ENCODE data around the gene OLFM4. TPM values are rescaled to one million over a fixed set of nuclear protein-coding genes. Genes with fewer than 3 reads are reported as not detected.

The OLFM4 gene
- polyA plus RNA-seq, 3 donors = not detected

DNA sequence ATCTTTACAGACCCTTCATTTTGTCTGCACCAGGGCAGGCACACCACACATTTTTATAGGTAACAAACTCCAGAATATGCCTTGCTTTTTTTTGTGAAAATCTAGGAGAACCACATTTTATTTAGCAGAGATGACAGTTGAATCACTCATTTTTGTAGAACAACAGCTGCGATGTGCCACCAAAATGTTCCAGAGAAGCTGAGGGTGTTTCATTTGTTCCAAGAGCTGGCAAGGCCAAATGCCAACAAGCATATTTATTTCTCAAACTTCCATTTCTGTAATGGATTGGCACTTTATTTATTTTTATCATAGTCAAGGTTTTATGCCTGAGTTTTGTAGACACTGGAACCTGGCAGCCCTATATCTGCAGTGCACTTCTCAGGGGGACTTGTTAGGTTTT, 10.4 kb downstream of the OLFM4 start:
- DNase-seq = no peak
- Histone ChIP-seq H3K4me2 (replicated peaks; ENCODE audit: extremely low read depth, low read length, poor library complexity, severe bottlenecking) (no peak overlapping the region), H3K36me3 (replicated peaks in 1 of 2; ENCODE audit: control insufficient read depth in 1 of 2, insufficient read depth in 2 of 2, low read length in 2 of 2) (no peaks in the 10 kb centered on the region), H3K4me1 (ENCODE audit: control insufficient read depth in 1 of 2, insufficient read depth in 2 of 2, low read length in 2 of 2) (no peaks in the 10 kb centered on the region), H3K4me3 (replicated peaks in 1 of 3; ENCODE audit: low read depth in 2 of 3, low read length in 3 of 3) (no peak overlapping the region), H3K9ac (ENCODE audit: insufficient read depth, low read length, poor library complexity, severe bottlenecking) (no peak overlapping the region), H2AFZ (ENCODE audit: insufficient read depth, low read depth, low read length, poor library complexity, severe bottlenecking) (no peak overlapping the region), H3K79me2 (ENCODE audit: insufficient read depth, low read length) (no peaks in the 10 kb centered on the region), H3K27me3 (ENCODE audit: control insufficient read depth in 2 of 2, insufficient read depth in 2 of 2, low read length in 2 of 2) (no peaks in the 10 kb centered on the region), H3K9me3 (replicated peaks in 1 of 2; ENCODE audit: control insufficient read depth in 1 of 2, insufficient read depth in 1 of 2, low read length in 2 of 2) (no peaks in the 10 kb centered on the region), H4K20me1 (ENCODE audit: insufficient read depth, low read length) (no peaks in the 10 kb centered on the region), H3K27ac (ENCODE audit: low read depth in 1 of 2, low read length in 2 of 2) (no peak overlapping the region)
- Mint-ChIP-seq H3K9me3 (peaks cover 0 to 1% (median 0%) of the 10 kb centered on the region in 7 donors), H3K27me3 (ENCODE audit: low read depth in 3 of 3) (peaks cover 0 to 4% (median 0%) of the 10 kb centered on the region in 3 donors), H3K36me3 (no peaks in the 10 kb centered on the region), H3K27ac (no peak overlapping the region), H3K4me1 (no peaks in the 10 kb centered on the region), H3K4me3 (no peak overlapping the region)
- TF ChIP-seq, protein P1, sequence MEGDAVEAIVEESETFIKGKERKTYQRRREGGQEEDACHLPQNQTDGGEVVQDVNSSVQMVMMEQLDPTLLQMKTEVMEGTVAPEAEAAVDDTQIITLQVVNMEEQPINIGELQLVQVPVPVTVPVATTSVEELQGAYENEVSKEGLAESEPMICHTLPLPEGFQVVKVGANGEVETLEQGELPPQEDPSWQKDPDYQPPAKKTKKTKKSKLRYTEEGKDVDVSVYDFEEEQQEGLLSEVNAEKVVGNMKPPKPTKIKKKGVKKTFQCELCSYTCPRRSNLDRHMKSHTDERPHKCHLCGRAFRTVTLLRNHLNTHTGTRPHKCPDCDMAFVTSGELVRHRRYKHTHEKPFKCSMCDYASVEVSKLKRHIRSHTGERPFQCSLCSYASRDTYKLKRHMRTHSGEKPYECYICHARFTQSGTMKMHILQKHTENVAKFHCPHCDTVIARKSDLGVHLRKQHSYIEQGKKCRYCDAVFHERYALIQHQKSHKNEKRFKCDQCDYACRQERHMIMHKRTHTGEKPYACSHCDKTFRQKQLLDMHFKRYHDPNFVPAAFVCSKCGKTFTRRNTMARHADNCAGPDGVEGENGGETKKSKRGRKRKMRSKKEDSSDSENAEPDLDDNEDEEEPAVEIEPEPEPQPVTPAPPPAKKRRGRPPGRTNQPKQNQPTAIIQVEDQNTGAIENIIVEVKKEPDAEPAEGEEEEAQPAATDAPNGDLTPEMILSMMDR (IDR thresholded peaks at IDR 0.05) = no peak
- WGBS (ENCODE audit: insufficient coverage) = no CpG with 5 or more reads among the region's 1 CpG
- intact Hi-C loops (cut with micrococcal nuclease) = no loop called here

DNA sequence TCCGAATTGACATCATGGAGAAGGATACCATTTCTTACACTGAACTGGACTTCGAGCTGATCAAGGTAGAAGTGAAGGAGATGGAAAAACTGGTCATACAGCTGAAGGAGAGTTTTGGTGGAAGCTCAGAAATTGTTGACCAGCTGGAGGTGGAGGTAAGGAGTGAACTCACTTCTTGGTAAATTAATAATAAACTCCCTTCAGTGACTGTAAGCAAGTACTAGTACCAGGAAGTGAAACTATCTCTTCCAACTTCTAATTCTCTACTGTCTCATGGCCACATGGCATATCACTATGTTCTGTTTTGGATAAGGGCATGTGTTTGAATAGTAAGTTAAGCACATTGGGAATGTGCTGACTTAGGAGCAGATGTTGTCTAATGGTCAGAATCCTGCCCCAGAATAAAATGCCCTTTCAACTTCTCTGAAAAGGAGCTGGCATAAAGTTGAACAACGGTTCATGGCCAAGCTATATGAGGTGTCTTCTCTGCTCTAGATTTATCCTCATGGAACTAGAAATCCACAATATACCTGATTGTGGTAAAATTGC, 13.4 kb downstream of the OLFM4 start:
- no CpG with 5 or more reads among the region's 3 CpGs for WGBS (ENCODE audit: insufficient coverage)
- Histone ChIP-seq H3K9me3 (replicated peaks in 1 of 2; ENCODE audit: control insufficient read depth in 1 of 2, insufficient read depth in 1 of 2, low read length in 2 of 2) (no peaks in the 10 kb centered on the region), H3K27ac (ENCODE audit: low read depth in 1 of 2, low read length in 2 of 2) (no peak overlapping the region), H2AFZ (ENCODE audit: insufficient read depth, low read depth, low read length, poor library complexity, severe bottlenecking) (no peak overlapping the region), H3K9ac (ENCODE audit: insufficient read depth, low read length, poor library complexity, severe bottlenecking) (no peak overlapping the region), H3K27me3 (ENCODE audit: control insufficient read depth in 2 of 2, insufficient read depth in 2 of 2, low read length in 2 of 2) (no peaks in the 10 kb centered on the region), H3K4me1 (ENCODE audit: control insufficient read depth in 1 of 2, insufficient read depth in 2 of 2, low read length in 2 of 2) (no peaks in the 10 kb centered on the region), H3K4me2 (replicated peaks; ENCODE audit: extremely low read depth, low read length, poor library complexity, severe bottlenecking) (no peak overlapping the region), H4K20me1 (ENCODE audit: insufficient read depth, low read length) (no peaks in the 10 kb centered on the region), H3K4me3 (replicated peaks in 1 of 3; ENCODE audit: low read depth in 2 of 3, low read length in 3 of 3) (no peak overlapping the region), H3K79me2 (ENCODE audit: insufficient read depth, low read length) (no peaks in the 10 kb centered on the region), H3K36me3 (replicated peaks in 1 of 2; ENCODE audit: control insufficient read depth in 1 of 2, insufficient read depth in 2 of 2, low read length in 2 of 2) (no peaks in the 10 kb centered on the region)
- no peaks in the 10 kb centered on the region for H3K4me1 Mint-ChIP-seq
- H3K27me3 Mint-ChIP-seq (ENCODE audit: low read depth in 3 of 3) = no peaks in the 10 kb centered on the region
- TF ChIP-seq, protein P1 (IDR thresholded peaks at IDR 0.05) = no peak
- H3K4me3 Mint-ChIP-seq = no peak overlapping the region
- no peak for DNase-seq
- H3K9me3 Mint-ChIP-seq = peaks cover 0 to 3% (median 0%) of the 10 kb centered on the region in 7 donors
- no peak overlapping the region for H3K27ac Mint-ChIP-seq
- intact Hi-C loops (cut with micrococcal nuclease) = no loop called here
- no peaks in the 10 kb centered on the region for H3K36me3 Mint-ChIP-seq
